Right atrium auricular region (tissue), 2 donors: ENCODE measurements around the gene CYGB. TPM values are rescaled to one million over a fixed set of nuclear protein-coding genes. Genes with fewer than 3 reads are reported as not detected.

ENCODE experiments used
- DNase-seq: peaks from one replicate; pipeline ENCODE4 v3.0.0-alpha.2; 2019; ENCODE audit warnings: low spot score
- H3K27ac ChIP-seq, 2 donors: fragments of 200-600 bp; sonication (generic); 1 replicate in 1 of 2; 2 replicates in 1 of 2; pipeline ENCODE4 v1.5.1; 2016 to 2019
- H3K27me3 ChIP-seq, 2 donors: fragments of 200-600 bp; sonication (generic); one replicate each; pipeline versions ENCODE4 v1.5.1 to v1.6.0; 2017 to 2019
- H3K36me3 ChIP-seq: fragments of 200-600 bp; sonication (generic); one replicate; pipeline ENCODE4 v1.5.1; 2016
- H3K4me1 ChIP-seq, 2 donors: fragments of 200-600 bp; sonication (generic); one replicate each; pipeline versions ENCODE4 v1.5.1 to v1.6.0; 2017 to 2019
- H3K4me3 ChIP-seq, 2 donors: fragments of 200-600 bp; sonication (generic); 1 replicate in 1 of 2; 2 replicates in 1 of 2; pipeline ENCODE4 v1.5.1; 2017 to 2019; ENCODE audit warnings: mild to moderate bottlenecking in 1 of 2, moderate library complexity in 1 of 2
- H3K9me3 ChIP-seq, 2 donors: fragments of 200-600 bp; sonication (generic); one replicate each; pipeline ENCODE4 v1.5.1; 2019
- total RNA-seq, 2 donors: library from RNA; depleted of rRNA; stranded (reverse); fragments of >200 nt; gene quantifications; one replicate each; pipeline ENCODE4 v1.1.0, GENCODE V29; 2016
- TF ChIP-seq, protein P1 (sequence below), 2 donors: fragments of 200-600 bp; sonication (generic); IDR thresholded peaks; one replicate each; pipeline ENCODE4 v1.5.1; 2019; ENCODE audit warnings: antibody characterized with exemption in 2 of 2

Gene CYGB
- total RNA-seq, 2 donors from 2014 or later: 23.0 to 48.7 TPM

- Histone ChIP-seq H3K9me3 (no peaks in the 10 kb centered on the region), H3K27me3 (no peaks in the 10 kb centered on the region), H3K4me3 (no peak overlapping the region), H3K27ac (peak overlapping the region; percentile 81 to 88), H3K36me3 (no peaks in the 10 kb centered on the region), H3K4me1 (peaks cover 0 to 94% of the 10 kb centered on the region in 2 donors)
- TF ChIP-seq, protein P1, sequence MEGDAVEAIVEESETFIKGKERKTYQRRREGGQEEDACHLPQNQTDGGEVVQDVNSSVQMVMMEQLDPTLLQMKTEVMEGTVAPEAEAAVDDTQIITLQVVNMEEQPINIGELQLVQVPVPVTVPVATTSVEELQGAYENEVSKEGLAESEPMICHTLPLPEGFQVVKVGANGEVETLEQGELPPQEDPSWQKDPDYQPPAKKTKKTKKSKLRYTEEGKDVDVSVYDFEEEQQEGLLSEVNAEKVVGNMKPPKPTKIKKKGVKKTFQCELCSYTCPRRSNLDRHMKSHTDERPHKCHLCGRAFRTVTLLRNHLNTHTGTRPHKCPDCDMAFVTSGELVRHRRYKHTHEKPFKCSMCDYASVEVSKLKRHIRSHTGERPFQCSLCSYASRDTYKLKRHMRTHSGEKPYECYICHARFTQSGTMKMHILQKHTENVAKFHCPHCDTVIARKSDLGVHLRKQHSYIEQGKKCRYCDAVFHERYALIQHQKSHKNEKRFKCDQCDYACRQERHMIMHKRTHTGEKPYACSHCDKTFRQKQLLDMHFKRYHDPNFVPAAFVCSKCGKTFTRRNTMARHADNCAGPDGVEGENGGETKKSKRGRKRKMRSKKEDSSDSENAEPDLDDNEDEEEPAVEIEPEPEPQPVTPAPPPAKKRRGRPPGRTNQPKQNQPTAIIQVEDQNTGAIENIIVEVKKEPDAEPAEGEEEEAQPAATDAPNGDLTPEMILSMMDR (IDR thresholded peaks at IDR 0.05): no peak
- DNase-seq: no peak
These were observed 5.9 kb upstream of the CYGB start for GRCh38 chr17:76543482-76543825.

GRCh38 chr17:76542984-76543383 is 5.5 kb upstream of the CYGB start:
- TF ChIP-seq, protein P1 (IDR thresholded peaks at IDR 0.05): no peak
- no peaks in the 10 kb centered on the region for H3K9me3 ChIP-seq
- no peaks in the 10 kb centered on the region for H3K36me3 ChIP-seq
- no peak for DNase-seq
- H3K27ac ChIP-seq: peak overlapping the region; percentile 81 to 88
- H3K4me1 ChIP-seq: peaks cover 0 to 95% of the 10 kb centered on the region in 2 donors
- H3K27me3 ChIP-seq: no peaks in the 10 kb centered on the region
- no peak overlapping the region for H3K4me3 ChIP-seq

- Histone ChIP-seq H3K4me1 (peaks cover 0 to 96% of the 10 kb centered on the region in 2 donors), H3K36me3 (no peaks in the 10 kb centered on the region), H3K27me3 (no peaks in the 10 kb centered on the region), H3K4me3 (no peak overlapping the region), H3K27ac (peak overlapping the region; percentile 81 to 88), H3K9me3 (no peaks in the 10 kb centered on the region)
- TF ChIP-seq, protein P1 (IDR thresholded peaks at IDR 0.05): no peak
- no peak for DNase-seq
These were observed 5.1 kb upstream of the CYGB start for GRCh38 chr17:76542566-76542971.

DNA sequence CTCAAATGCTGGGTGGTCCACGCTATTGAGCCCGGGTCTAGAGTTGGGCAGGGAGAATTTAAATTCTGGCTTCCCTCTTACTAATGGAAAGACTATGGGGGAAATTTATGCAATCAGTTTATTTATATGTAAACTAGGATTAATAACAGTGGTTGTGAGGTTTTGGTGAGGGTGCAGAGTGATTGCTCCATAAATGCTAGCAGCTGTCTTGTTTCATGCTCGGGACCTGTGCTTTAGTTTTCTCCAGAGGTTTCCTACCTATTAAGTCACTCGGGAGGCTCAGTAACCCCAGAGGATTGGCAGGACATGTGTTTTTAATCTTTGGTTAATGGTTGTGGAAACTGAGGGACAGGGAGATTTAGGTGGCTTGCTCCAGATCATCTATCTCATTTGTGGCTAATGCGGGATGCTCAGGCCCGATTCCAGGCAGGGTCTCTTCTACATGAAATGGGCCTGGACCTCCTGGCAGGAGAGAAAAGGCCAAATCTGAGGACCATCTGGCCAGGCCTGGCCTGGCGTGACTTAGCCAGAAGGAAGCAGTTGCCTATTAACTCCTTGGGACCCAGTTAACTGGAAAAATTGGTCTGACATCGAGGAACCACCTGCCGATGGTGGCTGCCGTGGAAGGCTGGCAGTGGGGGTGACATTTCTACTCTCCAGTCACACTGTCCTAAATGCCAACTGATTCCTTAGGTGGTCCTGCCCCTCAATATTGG is 4.4 kb upstream of the CYGB start:
- Histone ChIP-seq H3K27me3 (no peaks in the 10 kb centered on the region), H3K36me3 (no peaks in the 10 kb centered on the region), H3K4me3 (no peak overlapping the region), H3K4me1 (peaks cover 0 to 93% of the 10 kb centered on the region in 2 donors), H3K9me3 (no peaks in the 10 kb centered on the region), H3K27ac (peak overlapping the region; percentile 81 to 88)
- DNase-seq: no peak
- TF ChIP-seq, protein P1 (IDR thresholded peaks at IDR 0.05): no peak

- H3K36me3 ChIP-seq: no peaks in the 10 kb centered on the region
- H3K4me1 ChIP-seq: peaks cover 0 to 93% of the 10 kb centered on the region in 2 donors
- TF ChIP-seq, protein P1 (IDR thresholded peaks at IDR 0.05): no peak
- no peaks in the 10 kb centered on the region for H3K27me3 ChIP-seq
- H3K9me3 ChIP-seq: no peaks in the 10 kb centered on the region
- peak overlapping the region; percentile 4 to 43 for H3K4me3 ChIP-seq
- peak; percentile 98 for DNase-seq
- H3K27ac ChIP-seq: peak overlapping the region; percentile 61 to 79
These were observed 3.1 kb upstream of the CYGB start for GRCh38 chr17:76540381-76541300.
